GM12891 (cell line): Measurements from ENCODE around the gene PXDN.

ENCODE experiments used
- POLR2A ChIP-seq: IDR thresholded peaks from 2 replicates; pipeline ENCODE4 v1.6.1; 2011; ENCODE audit warnings: low read depth, low read length, control low read depth
- POLR2AphosphoS5 ChIP-seq: IDR thresholded peaks from 2 replicates; pipeline ENCODE4 v1.6.1; 2011; ENCODE audit warnings: low read depth, low read length, control low read depth
- POU2F2 ChIP-seq: IDR thresholded peaks from 2 replicates; pipeline ENCODE4 v1.6.1; 2011; ENCODE audit warnings: low read depth, mild to moderate bottlenecking, control low read depth, low read length, moderate library complexity
- SPI1 ChIP-seq: IDR thresholded peaks from 2 replicates; pipeline ENCODE4 v1.6.1; 2011; ENCODE audit warnings: low read depth, low read length, control low read depth
- TAF1 ChIP-seq: IDR thresholded peaks from 2 replicates; pipeline ENCODE4 v1.6.1; 2011; ENCODE audit warnings: low read depth, low read length, control low read depth

- TF ChIP-seq POLR2A (no peak), TAF1 (no peak), POLR2AphosphoS5 (no peak), SPI1 (no peak), POU2F2 (no peak)
These were observed 131.3 kb downstream of the PXDN start for GRCh38 chr2:1613078-1613445.
